Left lung (tissue), 14 donors: ENCODE data around the gene LCE2C. TPM values are rescaled to one million over a fixed set of nuclear protein-coding genes. Genes with fewer than 3 reads are reported as not detected.
"Not testable (repeated sequence)": the region's sequence is repeated elsewhere in the genome, so short reads cannot be mapped to it uniquely, and the experiment has no call there.

Experiments used
- ATAC-seq: fragments of 200-7000 bp; cut with Tn5 transposase; one replicate; pipeline ENCODE4 v1.9.1; 2020; ENCODE audit warnings: moderate library complexity
- DNase-seq, 4 donors: peaks; one replicate each; pipeline ENCODE4 v3.0.0-alpha.2; 2013 to 2020
- H3K27ac ChIP-seq, 2 donors: fragments of 200-600 bp; sonication (generic) in 1 of 2; one replicate each; pipeline versions ENCODE4 v1.5.0 to v1.8.0; 2020 to 2021
- H3K27me3 ChIP-seq, 2 donors: fragments of 200-600 bp; sonication (generic) in 1 of 2; one replicate each; pipeline versions ENCODE4 v1.5.0 to v1.8.0; 2020 to 2021
- H3K36me3 ChIP-seq, 2 donors: fragments of 200-600 bp; sonication (generic) in 1 of 2; one replicate each; pipeline versions ENCODE4 v1.5.0 to v1.8.0; 2020 to 2021
- H3K4me1 ChIP-seq, 2 donors: fragments of 200-600 bp; one replicate each; pipeline ENCODE4 v1.8.0; 2021
- H3K4me3 ChIP-seq, 2 donors: fragments of 200-600 bp; sonication (generic) in 1 of 2; one replicate each; pipeline versions ENCODE4 v1.5.0 to v1.8.0; 2020 to 2021; ENCODE audit warnings: mild to moderate bottlenecking in 1 of 2
- H3K9me3 ChIP-seq, 2 donors: fragments of 200-600 bp; sonication (generic) in 1 of 2; one replicate each; pipeline versions ENCODE4 v1.5.0 to v1.8.0; 2020 to 2021
- CTCF ChIP-seq, 2 donors: fragments of 200-600 bp; sonication (generic) in 1 of 2; IDR thresholded peaks; one replicate each; pipeline versions ENCODE4 v1.5.0 to v1.8.0; 2021; ENCODE audit warnings: antibody characterized with exemption in 2 of 2
- intact Hi-C, 2 donors: fragments of 100-400 bp; cut with DNase I; formaldehyde crosslinking; loops; one replicate each; pipeline versions ENCODE4 v1.11.2 to v1.14.2; 2022
- long read RNA-seq, 12 donors: library from polyadenylated mRNA in 2 of 12; unstranded in 2 of 12; transcript quantifications; one replicate each; pipeline ENCODE4 v2.0.0 and lab custom pipeline, GENCODE V29; 2019 to 2026
- polyA plus RNA-seq, 6 donors: library from polyadenylated mRNA; unstranded; fragments of 120-200 nt; gene quantifications; one replicate each; pipeline ENCODE4 v1.2.1, GENCODE V29; 2013; ENCODE audit not compliant: insufficient read length in 6 of 6
- total RNA-seq, 2 donors: library from RNA; stranded (reverse); fragmentation: NEBNext Ultra II Directional; extraction: Animal tissue kit (Norgen Biotek cat#: 25700); gene quantifications; one replicate each; pipeline ENCODE4 v1.2.1, GENCODE V29; 2021
- donor health status: DM: no; HTN: yes; CAD: no.
- donor health status: DM: no; HTN: no; CAD: no.

Gene LCE2C
- total RNA-seq (not detected), polyA plus RNA-seq (not detected)
- long read RNA-seq, donor 1 = 0 reads
- long read RNA-seq, donor 2 = 0 reads
- long read RNA-seq, donor 3 = 0 reads
- long read RNA-seq, donor 4 = 0 reads
- long read RNA-seq, donor 5 = 0 reads
- long read RNA-seq, donor 6 = 0 reads
- long read RNA-seq, donor 7 = 0 reads
- long read RNA-seq, donor 8 = 0 reads
- long read RNA-seq, donor 9 = 0 reads
- long read RNA-seq, donor 10 = 0 reads
- long read RNA-seq, donor 11 = 0 reads
- long read RNA-seq, donor 12 = 0 reads

- H3K36me3 ChIP-seq, DNase-seq, H3K4me3 ChIP-seq, H3K27ac ChIP-seq, ATAC-seq, intact Hi-C loops, H3K9me3 ChIP-seq, H3K27me3 ChIP-seq, H3K4me1 ChIP-seq: not testable (repeated sequence)
These were observed at the start of gene LCE2C for GRCh38 chr1:152674983-152675382. Gene LCE2C (plus strand): TSS chr1:152675279. CDS start chr1:152676016, 737 bp downstream.

- peaks cover 0 to 15% of the 10 kb centered on the region in 2 donors for H3K27me3 ChIP-seq
- no peak for TF ChIP-seq CTCF (IDR thresholded peaks at IDR 0.05)
- H3K4me1 ChIP-seq = no peaks in the 10 kb centered on the region
- no peaks in the 10 kb centered on the region for H3K36me3 ChIP-seq
- ATAC-seq (no peak), DNase-seq (no peak)
- intact Hi-C loops = no loop called here
- H3K27ac ChIP-seq = no peak overlapping the region
- no peak overlapping the region for H3K4me3 ChIP-seq
- H3K9me3 ChIP-seq = no peaks in the 10 kb centered on the region
These were observed 48.3 kb upstream of the LCE2C start for GRCh38 chr1:152626744-152627143.

- no peaks in the 10 kb centered on the region for H3K27me3 ChIP-seq
- intact Hi-C loops = no loop called here
- no peak for ATAC-seq
These were observed 44.5 kb upstream of the LCE2C start for GRCh38 chr1:152630596-152630995.

GRCh38 chr1:152640351-152640750 lies 34.7 kb upstream of the LCE2C start:
- ATAC-seq (no peak), DNase-seq (no peak)
- Histone ChIP-seq H3K9me3 (peaks cover 0 to 2% of the 10 kb centered on the region in 2 donors), H3K27me3 (no peaks in the 10 kb centered on the region), H3K36me3 (no peaks in the 10 kb centered on the region), H3K27ac (no peak overlapping the region), H3K4me1 (no peaks in the 10 kb centered on the region), H3K4me3 (no peak overlapping the region)
- no peak for TF ChIP-seq CTCF (IDR thresholded peaks at IDR 0.05)
- intact Hi-C loops = no loop called here

More at GRCh38 chr1:152630596-152630995, 44.5 kb upstream of the LCE2C start:
- Histone ChIP-seq H3K36me3 (no peaks in the 10 kb centered on the region), H3K27ac (no peak overlapping the region), H3K4me1 (no peaks in the 10 kb centered on the region), H3K4me3 (no peak overlapping the region), H3K9me3 (no peaks in the 10 kb centered on the region)
- no peak for DNase-seq
- no peak for TF ChIP-seq CTCF (IDR thresholded peaks at IDR 0.05)

- Histone ChIP-seq H3K36me3 (no peaks in the 10 kb centered on the region), H3K27me3 (no peaks in the 10 kb centered on the region), H3K4me3 (no peak overlapping the region), H3K27ac (no peak overlapping the region), H3K9me3 (no peaks in the 10 kb centered on the region), H3K4me1 (no peaks in the 10 kb centered on the region)
- intact Hi-C loops = no loop called here
- ATAC-seq (no peak), DNase-seq (no peak)
- no peak for TF ChIP-seq CTCF (IDR thresholded peaks at IDR 0.05)
These were observed 31.1 kb upstream of the LCE2C start for GRCh38 chr1:152643945-152644344.

- Histone ChIP-seq H3K4me3 (no peak overlapping the region), H3K36me3 (no peaks in the 10 kb centered on the region), H3K27me3 (no peaks in the 10 kb centered on the region), H3K27ac (no peak overlapping the region), H3K9me3 (no peaks in the 10 kb centered on the region), H3K4me1 (no peaks in the 10 kb centered on the region)
- intact Hi-C loops = no loop called here
- no peak for TF ChIP-seq CTCF (IDR thresholded peaks at IDR 0.05)
- DNase-seq (no peak), ATAC-seq (no peak)
These were observed 29.9 kb upstream of the LCE2C start for GRCh38 chr1:152645146-152645545.
